Gastrocnemius medialis (tissue), 4 donors: ENCODE results near the gene HYAL2. TPM values are rescaled to one million over a fixed set of nuclear protein-coding genes. Genes with fewer than 3 reads are reported as not detected.

Experiments used
- ATAC-seq, 2 donors: fragments of 150-250 bp; one replicate each; pipeline ENCODE4 v1.9.1; 2016
- DNase-seq, 2 donors: peaks; one replicate each; pipeline ENCODE4 v3.0.0-alpha.2; 2019
- H3K27ac ChIP-seq, 4 donors: fragments of 200-600 bp; sonication (generic); 1 replicate in 1 of 4; 2 replicates in 3 of 4; pipeline ENCODE4 v1.5.1; 2016 to 2018; ENCODE audit warnings: mild to moderate bottlenecking in 2 of 4, moderate library complexity in 1 of 4
- H3K27me3 ChIP-seq, 3 donors: fragments of 200-600 bp; sonication (generic) in 2 of 3; 1 replicate in 1 of 3; 2 replicates in 2 of 3; pipeline versions ENCODE4 v1.5.1 to v1.6.0; 2016 to 2019; ENCODE audit warnings: mild to moderate bottlenecking in 1 of 3, moderate library complexity in 1 of 3
- H3K36me3 ChIP-seq, 2 donors: fragments of 200-600 bp; sonication (generic) in 1 of 2; one replicate each; pipeline ENCODE4 v1.5.1; 2017 to 2018
- H3K4me1 ChIP-seq, 2 donors: fragments of 200-600 bp; sonication (generic) in 1 of 2; one replicate each; pipeline ENCODE4 v1.5.1; 2016 to 2017; ENCODE audit warnings: mild to moderate bottlenecking in 2 of 2
- H3K4me3 ChIP-seq, 4 donors: fragments of 200-600 bp; sonication (generic) in 3 of 4; 1 replicate in 1 of 4; 2 replicates in 3 of 4; pipeline ENCODE4 v1.5.1; 2016 to 2019; ENCODE audit warnings: mild to moderate bottlenecking in 2 of 4
- H3K9me3 ChIP-seq, 3 donors: fragments of 200-600 bp; sonication (generic) in 2 of 3; 1 replicate in 1 of 3; 2 replicates in 2 of 3; pipeline ENCODE4 v1.5.1; 2016 to 2019
- POLR2A ChIP-seq, 2 donors: fragments of 450-650 bp; IDR thresholded peaks; one replicate each; pipeline ENCODE4 v1.6.1; 2017; ENCODE audit warnings: antibody characterized with exemption in 2 of 2, mild to moderate bottlenecking in 2 of 2, moderate library complexity in 2 of 2
- in situ Hi-C, 4 donors: fragments of 200-750 bp; cut with MboI; loops; one replicate each; pipeline versions ENCODE4 v1.15.0 to v1.8.0; 2017; ENCODE audit warnings: low sequenced_read_pairs in 4 of 4
- intact Hi-C: fragments of 100-400 bp; cut with DNase I; formaldehyde crosslinking; loops from one replicate; pipeline ENCODE4 v1.15.1; 2023; ENCODE audit warnings: low total_unique reads
- total RNA-seq, 4 donors: library from RNA; depleted of rRNA; stranded (reverse); fragments of >200 nt; gene quantifications; one replicate each; pipeline versions ENCODE4 v1.1.0 to v1.2.3, GENCODE V29; 2016
- TF ChIP-seq, protein P1 (sequence below), 5 experiments: fragments of 450-650 bp in 3 of 5; fragments of 200-600 bp in 2 of 5; sonication (generic) in 2 of 5; IDR thresholded peaks in 4 of 5; conservative IDR thresholded peaks in 1 of 5; 1 replicate in 4 of 5; 2 replicates in 1 of 5; pipeline ENCODE4 v1.5.1; 2016 to 2019; ENCODE audit warnings: antibody characterized with exemption in 5 of 5, mild to moderate bottlenecking in 3 of 5, moderate library complexity in 3 of 5

HYAL2 gene
- total RNA-seq, 4 donors from 2014 or later, result 47.0 to 69.8 (median 65.4) TPM

DNA sequence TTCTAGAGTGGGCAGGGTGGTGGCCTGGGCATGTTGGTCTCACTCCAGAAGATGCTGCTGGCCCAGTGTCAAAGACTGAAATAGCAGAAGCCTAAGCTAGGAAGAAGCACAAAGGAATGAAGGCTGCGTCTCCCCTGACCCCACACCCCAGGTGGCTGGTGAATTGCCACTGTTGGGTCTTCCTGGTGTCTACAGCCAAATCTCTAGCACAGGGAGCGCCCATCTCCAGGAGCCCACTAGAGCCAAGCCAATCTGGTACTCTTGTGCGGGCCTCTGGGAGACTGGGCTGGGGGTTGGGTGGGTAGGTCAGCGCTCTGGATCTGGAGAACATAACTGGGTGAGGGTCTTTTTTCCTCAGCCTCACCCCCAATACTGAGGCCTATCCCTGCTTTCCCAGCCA is 4.6 kb upstream of the HYAL2 start:
- intact Hi-C loops, result no loop called here
- H3K27ac ChIP-seq, result peak overlapping the region; percentile 91 to 97 (median 92)
- TF ChIP-seq, protein P1, sequence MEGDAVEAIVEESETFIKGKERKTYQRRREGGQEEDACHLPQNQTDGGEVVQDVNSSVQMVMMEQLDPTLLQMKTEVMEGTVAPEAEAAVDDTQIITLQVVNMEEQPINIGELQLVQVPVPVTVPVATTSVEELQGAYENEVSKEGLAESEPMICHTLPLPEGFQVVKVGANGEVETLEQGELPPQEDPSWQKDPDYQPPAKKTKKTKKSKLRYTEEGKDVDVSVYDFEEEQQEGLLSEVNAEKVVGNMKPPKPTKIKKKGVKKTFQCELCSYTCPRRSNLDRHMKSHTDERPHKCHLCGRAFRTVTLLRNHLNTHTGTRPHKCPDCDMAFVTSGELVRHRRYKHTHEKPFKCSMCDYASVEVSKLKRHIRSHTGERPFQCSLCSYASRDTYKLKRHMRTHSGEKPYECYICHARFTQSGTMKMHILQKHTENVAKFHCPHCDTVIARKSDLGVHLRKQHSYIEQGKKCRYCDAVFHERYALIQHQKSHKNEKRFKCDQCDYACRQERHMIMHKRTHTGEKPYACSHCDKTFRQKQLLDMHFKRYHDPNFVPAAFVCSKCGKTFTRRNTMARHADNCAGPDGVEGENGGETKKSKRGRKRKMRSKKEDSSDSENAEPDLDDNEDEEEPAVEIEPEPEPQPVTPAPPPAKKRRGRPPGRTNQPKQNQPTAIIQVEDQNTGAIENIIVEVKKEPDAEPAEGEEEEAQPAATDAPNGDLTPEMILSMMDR (IDR thresholded peaks at IDR 0.05 in 4 of 5, conservative IDR thresholded peaks at IDR 0.05 in 1 of 5), result no peak
- TF ChIP-seq POLR2A (IDR thresholded peaks at IDR 0.05), result no peak
- DNase-seq (no peak), ATAC-seq (no peak)
- in situ Hi-C loops, result no loop called here
- peaks cover 29 to 31% of the 10 kb centered on the region in 2 donors for H3K4me1 ChIP-seq
- peaks cover 0 to 46% of the 10 kb centered on the region in 2 donors for H3K36me3 ChIP-seq
- H3K27me3 ChIP-seq, result no peaks in the 10 kb centered on the region
- H3K9me3 ChIP-seq, result no peaks in the 10 kb centered on the region
- H3K4me3 ChIP-seq, result peak overlapping the region; percentile 85 to 98 (median 91)

- in situ Hi-C loops (no loop called here), intact Hi-C loops (no loop called here)
- H3K27me3 ChIP-seq, result no peaks in the 10 kb centered on the region
- H3K4me1 ChIP-seq, result peaks cover 32 to 35% of the 10 kb centered on the region in 2 donors
- H3K36me3 ChIP-seq, result peaks cover 0 to 37% of the 10 kb centered on the region in 2 donors
- no peak for ATAC-seq
- peak overlapping the region in 3 of 4 donors; percentile 93 to 96 (median 96) for H3K27ac ChIP-seq
- no peaks in the 10 kb centered on the region for H3K9me3 ChIP-seq
- no peak overlapping the region for H3K4me3 ChIP-seq
- TF ChIP-seq POLR2A (IDR thresholded peaks at IDR 0.05), result no peak
- TF ChIP-seq, protein P1 (IDR thresholded peaks at IDR 0.05 in 4 of 5, conservative IDR thresholded peaks at IDR 0.05 in 1 of 5), result no peak
- DNase-seq, result no peak
Measured at GRCh38 chr3:50326182-50326541, 3.6 kb upstream of the HYAL2 start.

- peak overlapping the region; percentile 93 to 96 (median 95) for H3K27ac ChIP-seq
- H3K27me3 ChIP-seq, result no peaks in the 10 kb centered on the region
- in situ Hi-C loops (no loop called here), intact Hi-C loops (loop anchor here (2.0 kb wide), 1 partner anchor 65 kb away; no protein-coding TSS in a partner anchor)
- peaks cover 32 to 35% of the 10 kb centered on the region in 2 donors for H3K4me1 ChIP-seq
- no peak overlapping the region for H3K4me3 ChIP-seq
- DNase-seq, result no peak
- no peaks in the 10 kb centered on the region for H3K9me3 ChIP-seq
- TF ChIP-seq POLR2A (IDR thresholded peaks at IDR 0.05), result no peak
- TF ChIP-seq, protein P1 (IDR thresholded peaks at IDR 0.05 in 4 of 5, conservative IDR thresholded peaks at IDR 0.05 in 1 of 5), result no peak
- H3K36me3 ChIP-seq, result peaks cover 0 to 31% of the 10 kb centered on the region in 2 donors
- ATAC-seq, result no peak
Measured at GRCh38 chr3:50325497-50326181, 3.1 kb upstream of the HYAL2 start.

- intact Hi-C loops (loop anchor here (2.0 kb wide), 1 partner anchor 64 kb away; no protein-coding TSS in a partner anchor), in situ Hi-C loops (no loop called here)
- ATAC-seq, result no peak
- TF ChIP-seq, protein P1 (IDR thresholded peaks at IDR 0.05 in 4 of 5, conservative IDR thresholded peaks at IDR 0.05 in 1 of 5), result no peak
- TF ChIP-seq POLR2A (IDR thresholded peaks at IDR 0.05), result no peak
- DNase-seq, result no peak
- peaks cover 37 to 40% of the 10 kb centered on the region in 2 donors for H3K4me1 ChIP-seq
- H3K36me3 ChIP-seq, result peaks cover 0 to 26% of the 10 kb centered on the region in 2 donors
- H3K27me3 ChIP-seq, result no peaks in the 10 kb centered on the region
- H3K9me3 ChIP-seq, result no peaks in the 10 kb centered on the region
- H3K4me3 ChIP-seq, result no peak overlapping the region
- peak overlapping the region; percentile 93 to 96 (median 95) for H3K27ac ChIP-seq
Measured at GRCh38 chr3:50325113-50325480, 2.6 kb upstream of the HYAL2 start.
